IMR-90 (cell line): Measurements from ENCODE around the gene CMIP. TPM values are rescaled to one million over a fixed set of nuclear protein-coding genes. Genes with fewer than 3 reads are reported as not detected.
A peak's percentile ranks its signal among the peaks of the same experiment; 100 is the strongest.

Experiments used
- ATAC-seq: fragments of 200-7000 bp; cut with Tn5 transposase; 2 replicates; pipeline ENCODE4 v1.9.1; 2020; ENCODE audit warnings: low read depth, mild to moderate bottlenecking, moderate library complexity
- BruUV-seq: library from RNA; stranded (reverse); fragments of 400-500 nt; replicated peaks from 2 replicates; lab custom pipeline; 2021; lab: Mats Ljungman, UMichigan
- CTCF ChIA-PET: fragments of 300-600 bp; formaldehyde crosslinking; extraction: SDS; loops from one replicate; lab custom pipeline; 2021; ENCODE audit warnings: antibody characterized with exemption; lab: Yijun Ruan, JAX
- POLR2A ChIA-PET: fragments of 300-600 bp; sonication (Branson Sonifier 250); formaldehyde crosslinking; loops from one replicate; lab custom pipeline; 2022; ENCODE audit warnings: antibody characterized with exemption; ENCODE audit not compliant: unreplicated experiment; lab: Charles Lee
- DNase-seq: peaks from one replicate; pipeline ENCODE4 v3.0.0; 2013
- H2AFZ ChIP-seq: replicated peaks from 2 replicates; pipeline ENCODE3; 2013; ENCODE audit warnings: low read length, mild to moderate bottlenecking; ENCODE audit not compliant: poor library complexity
- H2AK5ac ChIP-seq: 2 replicates; pipeline ENCODE4 v1.6.1; 2013; ENCODE audit warnings: low read depth, low read length, inconsistent platforms
- H2AK9ac ChIP-seq: replicated peaks from 2 replicates; pipeline ENCODE3; 2013; ENCODE audit warnings: mild to moderate bottlenecking, low read depth, low read length, moderate library complexity; ENCODE audit not compliant: poor library complexity
- H2BK120ac ChIP-seq: 2 replicates; pipeline ENCODE4 v1.6.1; 2013; ENCODE audit warnings: low read depth, low read length, inconsistent platforms
- H2BK15ac ChIP-seq: 3 replicates; pipeline ENCODE4 v1.6.1; 2013; ENCODE audit warnings: low read depth, low read length, inconsistent platforms
- H2BK20ac ChIP-seq: 2 replicates; pipeline ENCODE4 v1.6.1; 2013; ENCODE audit warnings: low read depth, mild to moderate bottlenecking, inconsistent platforms, low read length, moderate library complexity
- H2BK5ac ChIP-seq: 2 replicates; pipeline ENCODE4 v1.6.1; 2013; ENCODE audit warnings: mild to moderate bottlenecking, low read depth, low read length, inconsistent platforms; ENCODE audit not compliant: poor library complexity, severe bottlenecking
- H3K14ac ChIP-seq: replicated peaks from 2 replicates; pipeline ENCODE4 v1.6.1; 2013; ENCODE audit warnings: low read depth, low read length, inconsistent platforms
- H3K18ac ChIP-seq: 2 replicates; pipeline ENCODE4 v1.6.1; 2013; ENCODE audit warnings: low read depth, low read length, control low read depth
- H3K23ac ChIP-seq: 2 replicates; pipeline ENCODE4 v1.6.1; 2013; ENCODE audit warnings: low read depth, low read length, inconsistent platforms
- H3K27ac ChIP-seq: 2 replicates; pipeline ENCODE4 v1.5.1; 2013; ENCODE audit warnings: mild to moderate bottlenecking, control low read depth, low read length; ENCODE audit not compliant: insufficient read depth
- H3K27me3 ChIP-seq: 2 replicates; pipeline ENCODE4 v1.6.1; 2013; ENCODE audit warnings: low read length; ENCODE audit not compliant: control insufficient read depth, insufficient read depth
- H3K36me3 ChIP-seq: 2 replicates; pipeline ENCODE4 v1.6.1; 2013; ENCODE audit warnings: low read length, mixed read lengths; ENCODE audit not compliant: control insufficient read depth, insufficient read depth
- H3K4ac ChIP-seq: 2 replicates; pipeline ENCODE4 v1.6.1; 2013; ENCODE audit warnings: low read depth, low read length, inconsistent platforms
- H3K4me1 ChIP-seq: 2 replicates; pipeline ENCODE4 v1.6.1; 2013; ENCODE audit warnings: low read length, mixed read lengths; ENCODE audit not compliant: control insufficient read depth, insufficient read depth
- H3K4me2 ChIP-seq: 2 replicates; pipeline ENCODE4 v1.6.1; 2013; ENCODE audit warnings: low read depth, mild to moderate bottlenecking, control low read depth, low read length, moderate library complexity
- H3K4me3 ChIP-seq: 2 replicates; pipeline ENCODE4 v1.5.1; 2013; ENCODE audit warnings: low read depth, mild to moderate bottlenecking, control low read depth, low read length, moderate library complexity; ENCODE audit not compliant: insufficient read depth
- H3K56ac ChIP-seq: 2 replicates; pipeline ENCODE4 v1.6.1; 2013; ENCODE audit warnings: low read length, inconsistent platforms; ENCODE audit not compliant: insufficient read depth; ENCODE audit errors: extremely low read depth
- H3K79me1 ChIP-seq, 2 experiments: 2 replicates each; pipeline ENCODE4 v1.6.1; 2013; ENCODE audit warnings: low read length in 2 of 2, inconsistent platforms in 1 of 2, low read depth in 1 of 2
- H3K9ac ChIP-seq: 2 replicates; pipeline ENCODE4 v1.6.1; 2013; ENCODE audit warnings: low read depth, low read length, control low read depth
- H3K9me1 ChIP-seq: 2 replicates; pipeline ENCODE4 v1.6.1; 2013; ENCODE audit warnings: low read length, inconsistent platforms; ENCODE audit not compliant: insufficient read depth
- H3K9me3 ChIP-seq: 2 replicates; pipeline ENCODE4 v1.6.1; 2013; ENCODE audit warnings: low read length; ENCODE audit not compliant: control insufficient read depth, insufficient read depth
- H4K20me1 ChIP-seq: 2 replicates; pipeline ENCODE4 v1.6.1; 2013; ENCODE audit warnings: low read length, inconsistent platforms; ENCODE audit not compliant: insufficient read depth
- H4K5ac ChIP-seq: 2 replicates; pipeline ENCODE4 v1.6.1; 2013; ENCODE audit warnings: mild to moderate bottlenecking, low read depth, low read length, control low read depth
- H4K8ac ChIP-seq, 2 experiments: 2 replicates each; pipeline ENCODE4 v1.6.1; 2013; ENCODE audit warnings: low read depth in 2 of 2, low read length in 2 of 2, control low read depth in 1 of 2, inconsistent platforms in 1 of 2
- H4K91ac ChIP-seq: 2 replicates; pipeline ENCODE4 v1.6.1; 2013; ENCODE audit warnings: low read depth, low read length, inconsistent platforms; ENCODE audit not compliant: insufficient read depth
- BHLHE40 ChIP-seq: fragments of 150-350 bp; IDR thresholded peaks from 2 replicates; pipeline ENCODE4 v1.6.1; 2016; ENCODE audit warnings: mild to moderate bottlenecking, low read depth, low read length
- CHD1 ChIP-seq: IDR thresholded peaks from 2 replicates; pipeline ENCODE4 v1.6.1; 2012; ENCODE audit warnings: low read depth, low read length, improper control_type of control experiment
- MAZ ChIP-seq: IDR thresholded peaks from 2 replicates; pipeline ENCODE4 v1.6.1; 2012; ENCODE audit warnings: low read depth, mild to moderate bottlenecking, low read length, improper control_type of control experiment, moderate library complexity, borderline replicate concordance
- NFE2L2 ChIP-seq: fragments of 150-350 bp; IDR thresholded peaks from 2 replicates; pipeline ENCODE4 v1.6.1; 2016; ENCODE audit warnings: low read depth, mild to moderate bottlenecking, low read length
- POLR2A ChIP-seq: IDR thresholded peaks from 2 replicates; pipeline ENCODE4 v1.6.1; 2012; ENCODE audit warnings: mild to moderate bottlenecking, low read depth, low read length
- RCOR1 ChIP-seq: IDR thresholded peaks from 2 replicates; pipeline ENCODE4 v1.6.1; 2012; ENCODE audit warnings: mild to moderate bottlenecking, low read length, improper control_type of control experiment; ENCODE audit not compliant: insufficient replicate concordance
- WGBS, 2 experiments: methylation state at CpG; one replicate each; pipeline versions ENCODE4 v1.1.5 to v1.1.7; 2013; ENCODE audit warnings: missing lambda C conversion rate in 2 of 2; ENCODE audit not compliant: insufficient read length in 1 of 2; ENCODE audit errors: extremely low coverage in 2 of 2; 5-methylcytosine and 5-hydroxymethylcytosine counted together
- dilution Hi-C: fragments of 300-500 bp; cut with HindIII; formaldehyde crosslinking; loops from one replicate; pipeline ENCODE4 v1.14.3; 2018; ENCODE audit warnings: low sequenced_read_pairs; ENCODE audit not compliant: unreplicated experiment
- in situ Hi-C: fragments of 300-500 bp; cut with MboI; formaldehyde crosslinking; loops from 3 replicates; pipeline ENCODE4 v1.14.3; 2019; ENCODE audit warnings: low sequenced_read_pairs, inconsistent platforms, mixed read lengths
- intact Hi-C: fragments of 100-400 bp; cut with micrococcal nuclease; formaldehyde crosslinking; loops from 2 replicates; pipeline ENCODE4 v1.10.0; 2022
- polyA plus RNA-seq, 3 experiments: library from polyadenylated mRNA; depleted of rRNA; stranded (reverse); fragments of >200 nt; gene quantifications; 2 replicates each; pipeline ENCODE4 v1.2.3, GENCODE V29; 2012; ENCODE audit warnings: low replicate concordance in 1 of 3
- total RNA-seq: library from RNA; depleted of rRNA; stranded (reverse); fragments of >200 nt; gene quantifications from 2 replicates; pipeline ENCODE4 v1.2.3, GENCODE V29; 2012
- TF ChIP-seq, protein P1 (sequence below): fragments of 150-350 bp; IDR thresholded peaks from 2 replicates; pipeline ENCODE4 v1.6.1; 2016; ENCODE audit warnings: low read depth, mild to moderate bottlenecking, low read length, moderate library complexity, borderline replicate concordance
- TF ChIP-seq, protein P2 (sequence below): fragments of 150-350 bp; IDR thresholded peaks from 2 replicates; pipeline ENCODE4 v1.6.1; 2017; ENCODE audit warnings: mild to moderate bottlenecking, antibody characterized with exemption, low read length, low read depth

CMIP gene
- total and polyA plus RNA-seq, 2 of the 4 experiments (the other 2 are of a cell fraction) = 3.2 to 11.6 TPM

DNA sequence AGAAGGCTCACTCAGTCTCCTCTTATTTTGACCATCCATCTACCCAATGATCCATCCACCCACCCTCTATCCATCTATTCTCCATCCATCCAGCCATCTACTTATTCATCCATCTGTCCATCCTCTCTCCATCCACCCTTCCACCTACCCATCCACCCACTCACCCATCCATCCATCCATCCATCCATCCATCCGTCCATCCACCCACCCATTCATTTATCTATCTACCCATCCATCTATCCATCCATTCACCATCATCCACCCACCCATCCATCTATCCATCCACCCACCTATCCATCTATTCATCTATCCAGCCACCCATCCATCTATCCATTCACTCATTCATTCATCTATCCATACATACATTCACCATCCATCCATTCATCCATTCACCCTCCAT is 288.7 kb downstream of the CMIP start:
- H2AFZ ChIP-seq = no peak overlapping the region
- H2BK15ac ChIP-seq = no peak overlapping the region
- H3K23ac ChIP-seq = no peak overlapping the region
- no peaks in the 10 kb centered on the region for H3K27me3 ChIP-seq
- H3K4me2 ChIP-seq = no peak overlapping the region
- no peak overlapping the region for H2BK120ac ChIP-seq
- H4K8ac ChIP-seq = no peak overlapping the region
- no peak overlapping the region for H3K9ac ChIP-seq
- H3K4me3 ChIP-seq = no peak overlapping the region
- in situ Hi-C loops (loop anchor here (5.0 to 25.0 kb wide), 3 partner anchors 366 to 1546 kb away; partner anchors contain the start of gene ATMIN), dilution Hi-C loops (no loop called here), intact Hi-C loops (no loop called here)
- H3K4me1 ChIP-seq = peaks cover 7% of the 10 kb centered on the region; the same call in 1 of the 2 replicates
- H3K14ac ChIP-seq = no peak overlapping the region
- H3K9me1 ChIP-seq = no peaks in the 10 kb centered on the region
- no peak overlapping the region for H2BK20ac ChIP-seq
- H3K27ac ChIP-seq = no peak overlapping the region
- no peak overlapping the region for H3K18ac ChIP-seq
- H2AK9ac ChIP-seq = no peak overlapping the region
- no peak overlapping the region for H3K4ac ChIP-seq
- H4K5ac ChIP-seq = no peak overlapping the region
- H4K91ac ChIP-seq = no peak overlapping the region
- BruUV-seq = no TSS peak
- 43% methylated on average over 1 of the region's 1 CpG; no CpG with 5 or more reads in 1 of the 2 experiments for WGBS, 2 experiments
- no peak overlapping the region for H2AK5ac ChIP-seq
- H3K9me3 ChIP-seq = peaks cover 3% of the 10 kb centered on the region; the same call in 1 of the 2 replicates
- POLR2A ChIA-PET = no interaction called here
- H3K56ac ChIP-seq = no peak overlapping the region
- ATAC-seq (no peak), DNase-seq (no peak)
- no peak for TF ChIP-seq BHLHE40
- no peak for TF ChIP-seq RCOR1
- TF ChIP-seq, protein P1, sequence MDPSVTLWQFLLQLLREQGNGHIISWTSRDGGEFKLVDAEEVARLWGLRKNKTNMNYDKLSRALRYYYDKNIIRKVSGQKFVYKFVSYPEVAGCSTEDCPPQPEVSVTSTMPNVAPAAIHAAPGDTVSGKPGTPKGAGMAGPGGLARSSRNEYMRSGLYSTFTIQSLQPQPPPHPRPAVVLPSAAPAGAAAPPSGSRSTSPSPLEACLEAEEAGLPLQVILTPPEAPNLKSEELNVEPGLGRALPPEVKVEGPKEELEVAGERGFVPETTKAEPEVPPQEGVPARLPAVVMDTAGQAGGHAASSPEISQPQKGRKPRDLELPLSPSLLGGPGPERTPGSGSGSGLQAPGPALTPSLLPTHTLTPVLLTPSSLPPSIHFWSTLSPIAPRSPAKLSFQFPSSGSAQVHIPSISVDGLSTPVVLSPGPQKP = no peak
- no peak for TF ChIP-seq MAZ
- TF ChIP-seq NFE2L2 = no peak
- TF ChIP-seq, protein P2, sequence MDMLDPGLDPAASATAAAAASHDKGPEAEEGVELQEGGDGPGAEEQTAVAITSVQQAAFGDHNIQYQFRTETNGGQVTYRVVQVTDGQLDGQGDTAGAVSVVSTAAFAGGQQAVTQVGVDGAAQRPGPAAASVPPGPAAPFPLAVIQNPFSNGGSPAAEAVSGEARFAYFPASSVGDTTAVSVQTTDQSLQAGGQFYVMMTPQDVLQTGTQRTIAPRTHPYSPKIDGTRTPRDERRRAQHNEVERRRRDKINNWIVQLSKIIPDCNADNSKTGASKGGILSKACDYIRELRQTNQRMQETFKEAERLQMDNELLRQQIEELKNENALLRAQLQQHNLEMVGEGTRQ = no peak
- no peak for TF ChIP-seq POLR2A
- no peak for TF ChIP-seq CHD1
- CTCF ChIA-PET = no interaction called here
- H3K36me3 ChIP-seq = no peaks in the 10 kb centered on the region
- no peaks in the 10 kb centered on the region for H3K79me1 ChIP-seq
- H2BK5ac ChIP-seq = peak overlapping the region; percentile 15
- no peaks in the 10 kb centered on the region for H4K20me1 ChIP-seq
